K562 (cell line): ENCODE results near the gene TM4SF5. TPM values are rescaled to one million over a fixed set of nuclear protein-coding genes. Genes with fewer than 3 reads are reported as not detected.

Experiments
- ATAC-seq: fragments of 200-7000 bp; cut with Tn5 transposase; 3 replicates; pipeline ENCODE4 v1.9.1; 2020; ENCODE audit warnings: moderate library complexity
- BruUV-seq: library from RNA; stranded (reverse); fragments of 400-500 nt; replicated peaks from 2 replicates; lab custom pipeline; 2021; lab: Mats Ljungman, UMichigan
- CTCF ChIA-PET: fragments of 300-600 bp; formaldehyde crosslinking; extraction: SDS; loops from one replicate; lab custom pipeline; 2021; ENCODE audit warnings: low intra/inter-chr PET ratio; lab: Yijun Ruan, JAX
- POLR2A ChIA-PET: fragments of 300-600, 350-650 bp; sonication (Branson Sonifier 250); formaldehyde crosslinking; extraction: SDS; loops from one replicate; lab custom pipeline; 2021; ENCODE audit warnings: antibody characterized with exemption, inconsistent platforms; lab: Yijun Ruan, JAX
- DNase-seq, 4 experiments: peaks; one replicate each; pipeline versions ENCODE4 v3.0.0 to v3.0.0-alpha.2; 2011 to 2018; ENCODE audit warnings: low spot score in 3 of 4, mixed read lengths in 3 of 4; ENCODE audit errors: extremely low read depth in 1 of 4
- FAIRE-seq: peaks from 2 replicates; lab custom pipeline; 2011; peaks lifted over from hg19 to GRCh38; lab: Jason Lieb, UNC
- H2AFZ ChIP-seq: 2 replicates; pipeline ENCODE4 v1.6.0; 2011; ENCODE audit warnings: low read depth, low read length, control low read depth, inconsistent platforms
- H3K27ac ChIP-seq: fragments of 200-600 bp; 3 replicates; pipeline ENCODE4 v1.8.0; 2011; ENCODE audit warnings: low read depth, mild to moderate bottlenecking, control low read depth, inconsistent platforms, low read length, moderate library complexity, mixed read lengths; ENCODE audit errors: extremely low read depth
- H3K27me3 ChIP-seq, 2 experiments: fragments of 300-600 bp in 1 of 2; 2 replicates in 1 of 2; 3 replicates in 1 of 2; pipeline versions ENCODE4 v1.6.0 to v1.8.0; 2011; ENCODE audit warnings: inconsistent platforms in 2 of 2, low read length in 2 of 2, mild to moderate bottlenecking in 1 of 2, mixed read lengths in 1 of 2, moderate library complexity in 1 of 2; ENCODE audit not compliant: control insufficient read depth in 2 of 2, insufficient read depth in 2 of 2
- H3K36me3 ChIP-seq: fragments of 300-600 bp; 3 replicates; pipeline ENCODE4 v1.8.0; 2011; ENCODE audit warnings: mild to moderate bottlenecking, low read length, inconsistent platforms; ENCODE audit not compliant: control insufficient read depth, insufficient read depth
- H3K4me1 ChIP-seq, 2 experiments: fragments of 200-600 bp in 1 of 2; replicated peaks in 1 of 2; 2 replicates in 1 of 2; 3 replicates in 1 of 2; pipeline versions ENCODE4 v1.5.1 to v1.8.0; 2011; ENCODE audit warnings: inconsistent platforms in 2 of 2, low read length in 2 of 2, mild to moderate bottlenecking in 1 of 2, mixed read lengths in 1 of 2, moderate library complexity in 1 of 2; ENCODE audit not compliant: control insufficient read depth in 2 of 2, insufficient read depth in 2 of 2
- H3K4me2 ChIP-seq: 2 replicates; pipeline ENCODE4 v1.6.1; 2011; ENCODE audit warnings: low read length, control low read depth, inconsistent platforms, mixed read lengths; ENCODE audit not compliant: insufficient read depth
- H3K4me3 ChIP-seq: fragments of 200-600 bp; sonication (generic), shearing (Covaris generic); 2 replicates; pipeline ENCODE4 v1.5.1; 2016; ENCODE audit warnings: control low read depth, inconsistent platforms
- H3K79me2 ChIP-seq: fragments of 200-600 bp; 3 replicates; pipeline ENCODE4 v1.8.0; 2011; ENCODE audit warnings: low read length, inconsistent platforms; ENCODE audit not compliant: control insufficient read depth, insufficient read depth
- H3K9ac ChIP-seq, 2 experiments: 2 replicates each; pipeline versions ENCODE4 v1.6.0 to v1.6.1; 2011; ENCODE audit warnings: low read depth in 2 of 2, low read length in 2 of 2, control low read depth in 1 of 2, inconsistent platforms in 1 of 2, mild to moderate bottlenecking in 1 of 2, mixed read lengths in 1 of 2; ENCODE audit not compliant: insufficient read depth in 1 of 2
- H3K9me1 ChIP-seq: one replicate; pipeline ENCODE4 v1.6.0; 2011; ENCODE audit warnings: inconsistent platforms, mild to moderate bottlenecking, low read length, moderate library complexity; ENCODE audit not compliant: control insufficient read depth, insufficient read depth
- H3K9me3 ChIP-seq: replicated peaks from 2 replicates; pipeline ENCODE4 v1.5.1; 2011; ENCODE audit warnings: low read depth, low read length, inconsistent platforms; ENCODE audit not compliant: control insufficient read depth, insufficient read depth
- H4K20me1 ChIP-seq: replicated peaks from 2 replicates; pipeline ENCODE4 v1.6.1; 2011; ENCODE audit warnings: low read length, inconsistent platforms, mixed read lengths; ENCODE audit not compliant: control insufficient read depth, insufficient read depth
- BCLAF1 ChIP-seq, 2 experiments: fragments of 450-650 bp in 1 of 2; IDR thresholded peaks; 2 replicates each; pipeline ENCODE4 v1.6.1; 2011 to 2017; ENCODE audit warnings: low read depth in 2 of 2, antibody characterized with exemption in 1 of 2, borderline replicate concordance in 1 of 2, low read length in 1 of 2, mild to moderate bottlenecking in 1 of 2, mixed read lengths in 1 of 2; ENCODE audit not compliant: control insufficient read depth in 1 of 2
- ETS1 ChIP-seq: conservative IDR thresholded peaks from 2 replicates; pipeline ENCODE4 v1.6.1; 2011; ENCODE audit warnings: low read depth, mild to moderate bottlenecking, low read length; ENCODE audit not compliant: control insufficient read depth
- L3MBTL2 ChIP-seq: fragments of 450-650 bp; IDR thresholded peaks from 2 replicates; pipeline ENCODE4 v1.6.1; 2016; ENCODE audit warnings: mild to moderate bottlenecking, moderate library complexity
- PRPF4 ChIP-seq: fragments of 200-400 bp; formaldehyde crosslinking; IDR thresholded peaks from one replicate; pipeline ENCODE4 v1.6.1; 2017; ENCODE audit warnings: low read length, low read depth, mild to moderate bottlenecking; ENCODE audit not compliant: insufficient read depth, poor library complexity, severe bottlenecking
- TCF7L2 ChIP-seq: fragments of 150-350 bp; IDR thresholded peaks from 2 replicates; pipeline ENCODE4 v1.6.1; 2016; ENCODE audit warnings: low read depth, mild to moderate bottlenecking, low read length, moderate library complexity
- ZNF263 ChIP-seq: sonication (generic); formaldehyde crosslinking; IDR thresholded peaks from 2 replicates; pipeline ENCODE4 v1.8.0; 2022; ENCODE audit warnings: mild to moderate bottlenecking, missing genetic modification reagents, borderline replicate concordance
- WGBS: fragments of 100-300 bp; shearing (Covaris generic); methylation state at CpG from one replicate; pipeline ENCODE4 v1.1.6; 2016; ENCODE audit warnings: low coverage, mixed read lengths; ENCODE audit not compliant: insufficient coverage; ENCODE audit errors: missing lambda C conversion rate; 5-methylcytosine and 5-hydroxymethylcytosine counted together
- in situ Hi-C: fragments of 300-500 bp; cut with MboI; formaldehyde crosslinking; loops from 4 replicates; pipeline ENCODE4 v1.15.0; 2018; ENCODE audit warnings: inconsistent platforms, mixed read lengths
- intact Hi-C: fragments of 100-400 bp; cut with micrococcal nuclease; formaldehyde crosslinking; loops from 2 replicates; pipeline ENCODE4 v1.14.2; 2022
- polyA plus RNA-seq, 8 experiments: library from polyadenylated mRNA; depleted of rRNA in 4 of 8; stranded (reverse) in 5 of 8; unstranded in 3 of 8; fragments of >200 nt; fragmentation: Nextera tagmentation in 2 of 8; fragmentation: Illumina TruSeq in 1 of 8; extraction: Ambion mirVana in 2 of 8; extraction: Trizol in 1 of 8; gene quantifications; 2 replicates each; pipeline versions ENCODE4 v1.2.1 to v1.2.3, GENCODE V29; 2011 to 2014; ENCODE audit warnings: inconsistent platforms in 1 of 8, missing spikeins in 1 of 8
- total RNA-seq, 7 experiments: library from RNA; depleted of rRNA in 6 of 7; stranded (reverse); fragments of >200 nt in 6 of 7; fragmentation: Illumina TruSeq in 2 of 7; extraction: Trizol in 2 of 7; gene quantifications; 2 replicates each; pipeline versions ENCODE4 v1.2.1 to v1.2.3, GENCODE V29; 2011 to 2021; ENCODE audit warnings: low replicate concordance in 1 of 7

TM4SF5 gene
- total and polyA plus RNA-seq, 9 of the 15 experiments (the other 6 are each of a cell fraction or from before 2014, with no cell fraction given) = not detected

- no peak for TF ChIP-seq BCLAF1 (IDR thresholded peaks at IDR 0.05; ENCODE audit: borderline replicate concordance in 1 of 2, control insufficient read depth in 1 of 2, low read depth in 2 of 2, low read length in 1 of 2)
- no peak for TF ChIP-seq TCF7L2
- TF ChIP-seq ETS1 = no peak
- no peak for TF ChIP-seq L3MBTL2
Measured at GRCh38 chr17:4740025-4740351, 31.7 kb upstream of the TM4SF5 start (continued).

GRCh38 chr17:4740584-4740983 is 31.1 kb upstream of the TM4SF5 start:
- ChIA-PET CTCF (no interaction called here), POLR2A (interaction anchor here (0.6 to 1.1 kb wide), 2 partner anchors 11 to 14 kb away, joined by 3 read pairs; no protein-coding TSS in a partner anchor)
- Histone ChIP-seq H3K9ac (no peak overlapping the region), H3K9me1 (no peaks in the 10 kb centered on the region), H3K27ac (no peak overlapping the region), H3K9me3 (no peaks in the 10 kb centered on the region), H3K36me3 (no peaks in the 10 kb centered on the region), H4K20me1 (no peaks in the 10 kb centered on the region), H3K27me3 (peaks cover 15 to 49% of the 10 kb centered on the region in 2 experiments), H3K4me3 (no peak overlapping the region), H3K79me2 (no peaks in the 10 kb centered on the region), H3K4me1 (peaks cover 4 to 22% of the 10 kb centered on the region in 2 experiments; a peak in 3 of 5 replicates), H3K4me2 (no peak overlapping the region), H2AFZ (no peak overlapping the region)
- intact Hi-C loops = no loop called here
- in situ Hi-C loops = no loop called here
- no peak for ATAC-seq
- no peak for FAIRE-seq
- BruUV-seq = no TSS peak
- no peak for DNase-seq
- TF ChIP-seq ZNF263 (CRISPR knock-in tag) = peak; percentile 71
- no peak for TF ChIP-seq PRPF4
- WGBS = 49% methylated on average over 5 of the region's 8 CpGs
